ENCODE results near the gene PROKR2.

Gene PROKR2

DNA sequence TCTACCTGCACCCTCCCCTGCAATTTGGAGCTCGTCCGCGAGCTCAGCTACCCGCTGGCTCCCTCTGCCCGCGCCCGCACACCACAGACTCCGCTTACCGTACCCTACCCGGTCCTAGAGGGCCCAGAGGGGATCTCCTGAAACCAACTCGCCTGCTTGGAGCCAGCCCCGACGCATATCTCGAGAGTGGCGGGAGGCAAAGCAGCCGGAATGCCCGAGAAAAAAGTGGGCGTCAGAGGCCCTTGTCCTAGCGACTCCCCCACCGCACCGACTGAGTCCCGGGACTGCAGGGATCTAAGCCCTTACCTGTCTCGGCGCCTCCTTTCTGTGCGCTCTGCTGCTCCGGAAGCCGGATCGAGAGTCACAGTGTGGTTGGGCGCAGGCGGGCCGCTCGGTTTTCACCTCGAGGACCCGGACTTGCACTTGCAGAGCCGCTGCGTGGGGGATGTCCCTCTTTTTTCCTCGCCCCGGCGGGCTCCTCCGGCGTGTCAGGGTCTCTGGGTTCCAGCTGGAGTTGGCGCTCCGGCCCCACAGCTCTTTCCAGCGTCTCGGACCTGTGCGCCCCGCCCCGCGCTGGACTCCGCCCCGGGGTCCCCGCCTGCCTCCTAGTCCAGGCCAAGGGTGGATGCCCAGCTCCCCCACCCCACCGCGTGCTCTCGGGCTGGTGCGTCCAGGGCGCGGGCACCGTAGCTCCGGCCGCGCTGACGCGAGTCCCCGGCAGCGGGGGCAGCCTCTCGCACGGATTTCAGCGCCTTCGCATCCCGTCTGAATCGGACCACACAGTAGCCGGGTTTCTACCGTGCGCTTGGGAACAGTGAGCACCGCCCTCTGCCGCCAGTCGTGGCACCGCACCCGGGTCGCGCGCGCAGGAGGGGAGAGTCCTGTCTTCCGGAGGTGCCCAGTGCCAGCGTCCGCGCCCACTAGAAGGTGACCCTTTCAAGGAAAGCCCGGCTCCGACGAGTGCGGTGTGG is at the start of gene PROKR2:
Gene PROKR2, minus strand, starts transcription at position 767 of the 971 bp plus-strand sequence. CDS start 2,585 bp downstream, outside the sequence.
- DNase-seq (ENCODE audit: low read depth), result no peak

DNA sequence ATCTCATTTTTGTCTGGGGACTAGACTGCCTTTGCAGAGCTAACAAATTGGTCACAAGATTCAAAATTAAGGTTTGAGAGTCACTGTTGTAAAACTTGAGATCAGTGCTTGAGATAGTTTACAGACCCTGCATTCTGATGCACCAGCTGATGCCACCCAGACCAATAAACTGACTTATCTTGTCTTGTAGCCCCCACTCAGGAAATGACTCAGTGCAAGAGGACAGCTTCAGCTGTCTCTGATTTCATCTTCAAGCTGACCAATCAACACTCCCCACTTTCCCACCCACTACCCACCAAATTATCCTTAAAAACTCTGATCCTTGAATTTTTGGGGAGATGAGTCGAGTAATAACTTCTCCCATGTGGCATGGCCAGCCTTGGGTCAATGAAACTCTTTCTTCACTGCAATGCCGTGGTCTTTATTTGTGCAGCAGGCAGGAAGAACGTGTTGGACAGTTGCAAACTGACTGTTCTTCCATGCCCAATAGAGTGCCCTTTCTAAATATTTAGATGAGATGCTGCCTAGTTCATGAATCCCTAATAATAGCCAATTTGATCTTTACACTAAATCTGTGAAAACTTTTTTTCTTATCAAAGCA is 48.3 kb upstream of the PROKR2 start:
- no peak for DNase-seq (ENCODE audit: low read depth)

DNA sequence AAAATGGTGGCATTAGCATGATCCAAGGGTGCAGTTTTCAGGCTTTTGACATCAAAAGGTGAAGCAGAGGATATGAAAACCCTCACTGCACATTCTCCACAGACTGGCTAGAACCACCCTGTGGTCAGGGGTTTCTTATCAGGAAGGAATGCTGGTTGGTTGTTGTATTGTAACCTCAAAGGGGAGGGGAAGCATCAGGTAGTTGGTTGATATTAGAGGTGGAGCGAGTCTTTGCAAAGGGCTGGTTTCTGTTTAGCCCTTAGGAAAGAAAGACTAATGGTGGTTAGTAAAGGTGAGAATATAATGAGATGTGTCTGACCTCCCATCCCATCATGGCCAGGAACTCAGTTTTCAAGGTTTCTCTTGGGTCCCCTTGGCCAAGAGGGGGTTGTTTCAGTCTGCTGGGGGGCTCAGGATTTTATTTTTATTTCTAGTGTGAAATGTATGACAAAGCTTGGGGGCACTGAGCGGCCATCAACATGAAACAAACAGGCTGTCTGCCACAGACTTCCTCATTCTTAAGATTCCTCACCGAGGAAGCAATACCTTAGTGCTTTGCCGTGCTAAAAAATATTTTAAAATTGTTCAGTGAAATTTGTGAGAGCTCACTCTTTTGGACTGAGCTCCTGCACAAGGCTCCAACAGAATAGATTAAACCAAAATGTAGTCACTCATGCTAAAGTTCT is 47.5 kb upstream of the PROKR2 start:
- no peak for DNase-seq (ENCODE audit: low read depth)

DNA sequence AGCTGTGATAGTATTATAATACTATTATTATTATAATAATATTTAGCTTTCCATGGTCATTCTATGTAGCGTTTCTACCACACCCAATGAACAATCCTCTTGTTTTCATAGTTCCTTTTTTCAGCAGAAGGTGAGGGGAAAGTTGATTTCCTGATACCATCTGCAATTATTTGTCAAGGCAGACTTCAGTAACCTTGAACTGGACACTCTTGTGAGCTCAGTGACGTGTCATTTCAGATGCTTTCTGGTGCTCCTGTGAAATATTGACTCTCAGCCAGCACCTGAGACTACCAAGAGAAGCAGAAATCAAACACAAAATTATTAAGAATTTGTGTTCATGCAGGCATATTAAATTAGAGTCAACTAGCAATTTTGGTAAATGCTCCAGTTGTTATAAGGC is 46.0 kb upstream of the PROKR2 start:
- DNase-seq (ENCODE audit: low read depth), result no peak

DNA sequence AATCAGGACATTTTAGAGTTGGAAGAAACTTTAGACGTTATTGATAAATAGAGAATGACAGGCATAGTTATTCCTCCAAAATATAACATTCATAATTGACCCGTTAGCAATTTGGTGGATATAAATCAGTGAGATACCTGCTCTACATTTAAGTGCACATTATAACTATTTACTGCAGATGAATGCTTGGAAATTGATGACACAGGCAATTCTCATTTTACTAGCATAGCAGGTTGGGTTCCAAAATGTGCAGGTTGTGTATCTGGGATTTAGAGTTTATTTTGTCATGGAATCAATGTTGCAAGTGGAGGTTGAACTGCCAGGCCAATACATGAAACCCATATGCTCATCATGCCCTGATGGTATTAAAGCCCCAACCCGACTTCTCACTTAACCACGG is 44.4 kb upstream of the PROKR2 start:
- DNase-seq (ENCODE audit: low read depth), result no peak

DNA sequence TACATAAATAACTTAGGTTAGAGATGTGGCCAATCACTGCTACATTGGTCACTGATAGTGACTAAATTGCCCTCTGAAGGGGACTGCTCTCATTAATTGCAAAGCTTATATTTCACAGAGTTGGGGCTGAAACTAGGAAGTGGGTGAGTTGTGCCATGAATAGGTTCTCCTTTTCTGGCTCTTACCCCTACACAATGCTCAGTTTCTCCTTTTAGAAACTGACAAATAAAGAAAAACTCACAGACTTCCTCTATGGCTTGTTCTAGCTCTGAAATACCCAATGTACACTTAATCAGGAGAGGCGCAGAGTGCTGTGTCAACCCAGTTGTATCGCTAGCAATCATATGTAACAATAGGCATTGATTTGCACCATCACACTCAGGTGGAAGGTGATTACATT is 41.2 kb upstream of the PROKR2 start:
- DNase-seq (ENCODE audit: low read depth), result no peak

DNA sequence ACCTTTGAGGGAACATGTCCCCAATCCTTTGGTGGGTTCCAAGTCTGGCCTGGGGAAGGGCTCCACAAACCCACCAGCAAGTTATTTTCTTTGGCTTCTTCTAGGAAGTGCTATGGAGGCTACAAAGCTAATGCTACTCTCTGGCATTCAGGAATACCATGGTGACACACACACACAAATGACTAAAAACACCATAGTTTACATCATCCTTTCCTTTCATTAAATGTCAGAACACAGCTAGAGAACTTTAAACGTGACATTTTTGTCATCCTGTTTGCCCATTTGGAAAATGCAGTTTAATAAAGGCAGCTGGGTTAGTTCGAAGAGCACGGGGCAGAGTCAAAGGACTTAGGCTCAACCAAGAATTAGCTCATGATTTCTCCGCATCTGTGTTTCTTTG is 40.2 kb upstream of the PROKR2 start:
- DNase-seq (ENCODE audit: low read depth), result no peak

DNA sequence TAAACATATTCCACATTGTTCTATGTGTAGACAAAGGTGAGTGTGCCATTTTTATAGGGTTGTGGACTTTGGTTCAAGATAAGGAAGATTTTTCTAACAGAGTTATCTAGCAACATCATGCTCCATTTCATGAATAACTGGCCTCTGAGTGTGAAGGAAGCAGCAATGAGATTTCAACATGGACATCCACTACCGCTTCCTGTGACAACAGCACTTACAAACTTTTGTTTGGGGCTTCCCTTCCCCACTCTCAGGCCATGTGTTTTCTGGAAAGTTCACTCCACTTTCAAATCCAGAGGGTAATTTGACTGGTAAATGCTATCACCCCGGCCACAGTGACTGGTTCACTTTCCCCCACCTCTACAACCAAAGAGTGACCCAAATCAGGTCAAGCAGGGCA is 38.1 kb upstream of the PROKR2 start:
- DNase-seq (ENCODE audit: low read depth), result no peak

DNA sequence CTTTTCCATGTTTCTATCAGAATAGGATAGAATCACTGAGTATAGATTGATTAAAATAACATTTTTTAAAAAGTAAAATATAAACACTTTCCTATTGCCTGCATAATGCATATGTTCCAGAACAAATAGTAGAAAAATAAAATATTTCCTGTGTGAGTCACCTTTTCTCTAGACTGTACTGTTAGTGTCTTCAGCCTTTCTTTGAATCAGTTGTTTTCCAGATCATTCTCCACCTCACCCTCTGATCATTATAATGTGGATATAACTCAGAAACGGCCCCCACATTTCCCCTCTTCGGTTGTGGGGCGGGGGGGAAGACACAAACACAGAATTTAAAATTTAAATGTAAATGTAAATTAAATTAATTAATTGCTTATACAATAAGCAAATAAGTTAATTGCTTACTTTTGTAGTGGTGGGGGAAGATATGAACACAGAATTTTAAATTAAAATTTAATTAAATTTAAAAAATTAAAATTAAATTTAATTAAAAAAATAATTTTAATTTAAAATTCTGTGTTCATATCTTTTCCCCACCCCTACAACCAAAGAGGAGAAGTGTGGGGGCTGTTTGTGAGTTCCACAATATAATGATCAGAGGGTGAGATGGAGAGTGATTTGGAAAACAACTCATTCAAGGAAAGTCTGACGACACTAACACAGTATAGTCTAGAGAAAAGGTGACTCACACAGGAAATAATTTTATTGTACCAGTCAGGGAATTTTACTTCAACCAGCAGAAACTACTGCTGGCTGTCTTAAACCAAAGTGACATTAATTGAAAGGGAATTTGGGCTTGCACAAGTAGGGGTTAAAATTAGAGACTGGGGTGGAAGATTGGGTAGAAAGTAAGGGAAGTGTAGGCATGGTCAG is 37.1 kb upstream of the PROKR2 start:
- DNase-seq (ENCODE audit: low read depth), result no peak

DNA sequence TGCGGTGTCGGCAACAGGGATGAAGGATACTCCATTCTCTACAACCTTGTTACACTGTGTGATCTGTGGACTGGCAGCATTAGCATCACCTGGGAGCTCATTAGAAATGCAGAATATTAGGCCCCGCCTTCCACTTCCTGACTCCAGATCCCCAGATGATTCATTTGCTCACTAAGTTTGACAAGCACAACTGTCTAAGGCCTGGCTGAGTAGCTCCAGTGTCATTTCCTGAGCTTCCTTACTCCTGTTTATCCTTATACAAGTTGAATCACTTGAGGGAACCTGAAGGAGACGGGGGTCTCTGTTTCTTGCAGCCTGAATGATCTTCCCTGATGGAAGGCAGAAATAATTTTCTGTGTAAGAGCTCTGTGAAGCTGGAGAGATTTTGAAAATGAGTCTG is 32.7 kb upstream of the PROKR2 start:
- DNase-seq (ENCODE audit: low read depth), result no peak

DNA sequence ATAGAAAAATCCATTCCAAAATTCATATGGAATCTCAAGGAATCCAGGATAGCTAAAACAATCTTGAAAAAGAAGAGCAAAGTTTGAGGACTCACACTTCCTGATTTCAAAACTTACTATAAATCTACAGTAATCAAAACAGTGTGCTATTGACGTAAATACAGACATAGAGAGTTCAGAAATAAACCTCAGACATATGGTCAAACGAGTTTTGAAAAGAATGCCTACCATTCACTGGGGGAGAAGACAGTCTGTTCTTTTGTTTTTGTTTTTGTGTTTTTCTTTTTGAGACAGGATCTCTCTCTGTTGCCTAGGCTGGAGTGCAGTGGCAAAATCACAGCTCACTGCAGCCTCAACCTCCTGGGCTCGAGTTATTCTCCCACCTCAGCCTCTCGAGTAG is 25.3 kb upstream of the PROKR2 start:
- DNase-seq (ENCODE audit: low read depth), result no peak

DNA sequence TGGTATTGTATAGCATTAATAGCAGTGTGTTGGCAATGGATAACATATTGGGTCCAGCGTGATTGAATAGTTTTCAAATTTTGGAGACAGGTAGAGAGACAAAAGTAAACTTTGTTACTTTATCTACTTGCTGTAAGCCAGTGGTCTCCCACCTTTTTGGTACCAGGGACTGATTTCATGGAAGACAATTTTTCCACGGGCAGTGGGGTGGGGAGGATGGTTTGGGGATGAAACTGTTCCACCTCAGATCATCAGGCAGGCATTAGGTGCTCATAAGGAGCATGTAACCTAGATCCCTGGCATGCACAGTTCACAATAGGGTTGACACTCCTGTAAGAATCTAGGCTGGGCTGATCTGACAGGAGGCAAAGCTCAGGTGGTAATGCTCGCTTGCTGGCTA is 14.6 kb upstream of the PROKR2 start:
- DNase-seq (ENCODE audit: low read depth), result no peak

DNA sequence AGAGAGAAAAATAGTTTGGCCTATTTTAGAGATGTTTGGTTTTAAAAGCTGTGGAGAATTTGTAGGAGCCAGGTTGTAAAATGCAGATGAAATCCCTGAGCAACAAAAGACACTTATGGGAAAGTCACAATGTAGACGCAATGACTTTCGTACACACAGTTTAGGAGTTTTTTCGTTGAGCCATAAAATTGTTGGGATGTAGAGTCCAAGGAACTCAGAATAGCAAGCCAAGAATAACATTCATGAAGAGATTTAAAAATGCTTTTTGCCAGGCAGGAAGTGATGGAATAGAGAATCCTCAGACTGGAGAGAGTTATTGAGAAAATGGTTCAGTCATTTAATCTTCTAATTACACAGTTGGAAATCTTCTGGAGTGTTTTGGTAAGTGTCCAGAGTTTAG is 11.5 kb upstream of the PROKR2 start:
- DNase-seq (ENCODE audit: low read depth), result no peak

DNA sequence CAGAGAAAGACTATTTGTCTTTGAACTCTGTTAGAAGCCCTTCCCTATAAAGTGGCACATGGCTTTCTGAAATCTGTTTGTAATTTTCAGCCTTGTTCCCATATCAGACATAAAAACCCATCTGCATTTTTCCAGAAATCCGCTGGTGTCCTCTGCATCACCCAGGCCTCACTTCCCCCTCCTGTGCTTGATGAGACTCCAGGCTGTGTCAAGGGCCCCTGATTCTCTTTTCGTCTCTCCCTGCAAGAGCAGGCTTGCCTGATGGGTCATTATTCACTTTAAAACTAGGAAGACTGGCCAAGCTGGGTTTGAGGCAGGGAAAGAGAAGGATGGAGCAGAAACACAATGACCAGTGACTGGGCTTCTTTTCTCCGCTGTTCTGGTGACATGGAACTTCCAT is 10.6 kb upstream of the PROKR2 start:
- no peak for DNase-seq (ENCODE audit: low read depth)

DNA sequence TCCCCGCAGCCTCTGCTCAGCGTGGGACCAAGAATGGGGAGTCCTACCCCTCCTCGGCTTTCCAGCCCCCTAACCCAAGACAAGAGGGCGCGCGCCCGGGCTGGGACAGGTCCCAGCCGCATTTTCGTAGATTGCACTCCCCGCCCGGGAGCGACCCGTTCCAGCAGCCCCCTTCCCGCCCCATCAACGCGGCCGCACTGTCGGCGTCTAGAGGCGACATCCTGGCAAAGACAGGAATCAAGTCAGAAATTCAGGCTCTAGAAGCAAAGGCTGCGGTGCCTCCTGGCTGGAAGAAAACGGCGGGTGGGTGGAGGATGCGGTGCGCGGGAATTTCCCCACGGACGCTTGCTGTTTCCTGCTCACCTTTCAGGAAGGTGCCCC is 957 bp downstream of the PROKR2 start:
- DNase-seq (ENCODE audit: low read depth), result no peak

DNA sequence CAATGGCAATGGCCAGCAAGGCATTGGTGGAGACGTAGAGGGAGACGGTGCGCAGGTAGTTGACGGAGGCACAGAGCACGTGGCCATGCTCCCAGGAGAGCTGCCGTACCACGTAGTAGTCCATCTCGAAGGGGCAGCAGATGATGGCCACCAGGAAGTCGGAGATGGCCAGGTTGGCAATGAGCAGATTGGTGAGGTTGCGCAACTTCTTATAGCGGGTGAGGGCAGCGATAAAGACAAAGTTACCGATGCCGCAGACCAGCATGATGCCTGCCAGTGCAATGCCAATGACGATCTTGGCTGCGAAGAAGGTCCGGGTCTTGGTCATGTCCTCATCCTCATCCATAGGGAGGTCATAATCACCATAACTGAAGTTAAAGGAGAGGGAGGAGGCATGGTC is 2.8 kb downstream of the PROKR2 start:
- DNase-seq (ENCODE audit: low read depth), result no peak

DNA sequence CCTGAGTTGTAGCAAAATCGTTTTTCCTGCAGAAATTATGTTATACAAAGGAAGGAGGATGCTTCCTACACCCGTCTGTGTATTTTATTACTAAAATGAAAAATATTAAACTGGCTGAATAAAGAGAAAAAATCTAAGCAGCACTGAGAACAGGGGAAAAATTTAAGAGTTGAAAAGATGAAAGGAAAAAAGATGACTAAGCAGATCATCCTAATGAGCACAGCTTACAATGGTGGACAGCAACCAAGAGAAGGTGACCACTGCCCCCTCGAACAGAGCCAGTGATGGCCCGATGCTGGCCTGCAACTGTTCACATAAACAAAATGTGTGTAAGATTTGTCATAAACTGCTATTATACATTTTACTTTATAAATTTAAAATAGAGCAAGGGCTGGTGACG is 4.2 kb downstream of the PROKR2 start:
- no peak for DNase-seq (ENCODE audit: low read depth)

DNA sequence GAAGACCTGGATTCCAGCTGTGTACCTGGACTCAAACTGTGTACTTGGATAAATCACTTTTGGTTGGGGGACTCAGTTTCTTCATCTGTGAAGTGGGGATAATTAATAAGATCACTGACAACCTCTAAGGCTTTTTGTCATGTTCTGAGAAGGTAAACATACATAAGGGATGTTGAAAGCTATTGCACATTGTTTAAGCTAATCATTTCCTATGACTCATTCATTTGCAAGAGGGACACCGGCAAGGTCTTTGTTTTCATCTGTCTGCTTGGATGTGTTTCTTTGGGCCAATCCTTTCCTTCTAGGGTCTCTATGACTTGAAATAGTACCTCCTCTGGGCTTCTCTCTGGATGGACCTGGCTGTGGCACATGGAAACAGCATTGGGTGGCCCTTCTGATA is 6.8 kb downstream of the PROKR2 start:
- no peak for DNase-seq (ENCODE audit: low read depth)

DNA sequence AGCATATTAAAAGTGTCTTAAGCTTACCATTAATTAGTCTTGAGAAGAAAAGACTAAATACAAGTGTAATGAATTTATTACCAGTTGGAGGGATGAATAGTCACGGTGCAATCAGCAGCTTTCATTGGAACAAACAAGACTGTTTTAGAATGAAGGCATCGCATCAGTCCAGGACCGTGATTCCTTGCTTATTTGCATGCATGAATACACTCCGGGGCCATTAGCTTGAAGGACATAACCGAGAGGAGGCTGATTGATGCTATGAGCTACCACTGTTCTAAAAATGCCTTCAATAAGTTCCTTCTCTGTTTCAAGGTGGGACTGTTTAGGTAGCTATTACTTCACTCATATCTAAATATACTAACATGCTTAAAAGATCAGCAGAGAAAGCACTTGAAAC is 17.9 kb downstream of the PROKR2 start:
- DNase-seq (ENCODE audit: low read depth), result no peak

DNA sequence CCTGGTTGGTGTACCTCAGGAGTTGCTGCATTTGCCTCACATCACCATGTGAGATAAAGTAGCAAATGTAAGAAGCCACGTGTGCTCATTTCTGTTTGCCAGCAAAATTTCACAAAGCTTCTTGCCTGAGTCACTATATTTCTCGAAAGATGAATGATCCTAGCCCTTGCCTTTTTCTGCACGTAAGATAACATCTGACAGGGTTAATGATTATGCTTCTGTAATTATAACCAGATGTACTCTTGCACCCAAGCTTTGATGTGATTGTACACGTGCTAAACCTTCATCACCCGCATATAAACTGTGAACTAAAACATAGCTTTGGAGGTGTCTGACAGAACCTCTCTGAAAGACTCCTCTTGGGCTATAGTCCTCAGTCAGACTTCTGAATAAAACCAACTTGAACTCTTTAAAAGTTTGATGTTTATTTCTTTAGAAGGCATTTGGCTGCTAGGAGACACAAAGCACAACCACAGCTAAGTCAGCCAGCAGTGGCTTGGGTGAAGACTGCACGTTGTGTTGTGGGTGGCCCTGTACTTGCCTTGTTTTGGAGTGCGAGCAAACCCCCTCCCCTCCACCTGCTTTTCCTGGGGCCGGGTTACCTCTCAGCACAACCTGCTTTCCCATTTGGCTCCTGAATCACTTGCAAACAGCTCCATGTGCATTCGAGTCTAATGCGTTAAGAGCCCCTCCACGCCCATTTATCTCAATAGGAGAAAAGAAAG is 19.3 kb downstream of the PROKR2 start:
- DNase-seq (ENCODE audit: low read depth), result no peak

DNA sequence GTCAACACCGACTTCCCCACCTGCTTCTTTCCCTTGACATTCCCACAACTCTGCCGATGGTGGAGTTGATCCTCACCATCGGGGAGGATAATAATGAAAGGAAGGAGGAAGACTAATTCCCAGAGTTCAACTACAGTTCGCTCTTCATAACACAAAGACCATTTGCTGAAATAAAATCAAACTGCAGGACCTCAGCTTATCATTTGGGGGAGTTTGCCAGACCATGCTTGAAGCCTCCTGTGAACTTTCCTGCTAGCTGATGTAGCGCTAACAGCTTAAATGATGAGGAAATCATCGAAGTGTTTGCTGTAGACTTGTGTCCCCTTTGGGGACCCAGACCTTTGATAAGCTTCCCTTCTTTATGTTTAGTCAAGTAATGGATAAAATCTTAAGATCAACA is 26.2 kb downstream of the PROKR2 start:
- DNase-seq (ENCODE audit: low read depth), result no peak
